Measurements from ENCODE around the gene MASP1.

The MASP1 gene

DNA sequence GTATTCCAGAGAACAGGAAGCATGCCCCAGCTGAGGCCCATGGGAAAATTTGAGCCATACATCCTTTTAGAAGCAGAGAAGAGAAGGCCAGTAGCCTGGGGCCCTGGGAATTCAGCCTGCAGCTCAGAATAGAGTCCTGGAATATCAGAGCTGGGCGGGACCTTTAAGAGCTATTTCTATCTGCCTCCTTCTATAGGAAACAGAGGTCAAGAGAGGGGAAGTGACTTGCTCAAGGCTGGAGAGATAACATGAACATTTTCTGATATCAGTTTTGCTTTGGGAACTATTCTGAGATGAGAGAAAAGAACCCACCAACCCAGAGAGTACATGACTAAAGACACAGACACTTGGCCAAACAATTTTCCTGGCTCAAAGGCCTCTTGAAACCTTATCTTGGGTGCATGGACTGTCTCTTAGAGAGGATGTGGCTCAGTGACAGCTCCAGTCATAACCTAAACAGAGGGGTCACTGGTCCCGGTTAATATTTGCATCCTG, 26.0 kb downstream of the MASP1 start:
- Histone ChIP-seq H3K9me3 (ENCODE audit: control insufficient read depth, insufficient read depth, low read depth, low read length) (peaks cover 11% of the 10 kb centered on the region), H3K4me1 (ENCODE audit: control insufficient read depth, insufficient read depth, low read length) (peaks cover 16% of the 10 kb centered on the region), H3K27me3 (ENCODE audit: control insufficient read depth, insufficient read depth, low read length) (no peaks in the 10 kb centered on the region), H3K27ac (ENCODE audit: low read depth, low read length) (no peak overlapping the region), H3K9ac (ENCODE audit: low read length) (no peak overlapping the region), H3K36me3 (ENCODE audit: control insufficient read depth, insufficient read depth, low read length) (no peaks in the 10 kb centered on the region), H3K4me3 (ENCODE audit: low read depth, low read length) (no peak overlapping the region)

DNA sequence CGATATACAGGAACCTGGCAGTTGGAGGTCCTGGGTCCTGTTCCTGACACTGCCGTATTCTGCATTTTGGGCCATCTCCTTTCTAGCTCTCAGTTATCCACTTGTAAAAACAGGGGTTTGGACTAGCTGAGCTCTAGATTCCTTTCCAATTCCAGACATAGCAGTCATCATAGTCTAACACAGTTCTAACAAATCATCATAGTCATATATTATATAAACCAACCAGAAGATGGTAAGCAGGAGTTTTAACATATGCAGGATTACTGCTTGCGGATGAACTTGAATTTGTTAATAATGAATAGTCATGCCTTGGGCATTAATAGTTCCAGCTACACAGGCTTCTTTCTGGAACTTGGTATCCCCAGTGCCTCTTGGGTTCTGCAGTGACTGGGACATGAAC, 26.6 kb downstream of the MASP1 start:
- Histone ChIP-seq H3K4me1 (ENCODE audit: control insufficient read depth, insufficient read depth, low read length) (peaks cover 16% of the 10 kb centered on the region), H3K27ac (ENCODE audit: low read depth, low read length) (no peak overlapping the region), H3K4me3 (ENCODE audit: low read depth, low read length) (no peak overlapping the region), H3K9me3 (ENCODE audit: control insufficient read depth, insufficient read depth, low read depth, low read length) (peaks cover 10% of the 10 kb centered on the region), H3K36me3 (ENCODE audit: control insufficient read depth, insufficient read depth, low read length) (no peaks in the 10 kb centered on the region), H3K9ac (ENCODE audit: low read length) (no peak overlapping the region), H3K27me3 (ENCODE audit: control insufficient read depth, insufficient read depth, low read length) (no peaks in the 10 kb centered on the region)

DNA sequence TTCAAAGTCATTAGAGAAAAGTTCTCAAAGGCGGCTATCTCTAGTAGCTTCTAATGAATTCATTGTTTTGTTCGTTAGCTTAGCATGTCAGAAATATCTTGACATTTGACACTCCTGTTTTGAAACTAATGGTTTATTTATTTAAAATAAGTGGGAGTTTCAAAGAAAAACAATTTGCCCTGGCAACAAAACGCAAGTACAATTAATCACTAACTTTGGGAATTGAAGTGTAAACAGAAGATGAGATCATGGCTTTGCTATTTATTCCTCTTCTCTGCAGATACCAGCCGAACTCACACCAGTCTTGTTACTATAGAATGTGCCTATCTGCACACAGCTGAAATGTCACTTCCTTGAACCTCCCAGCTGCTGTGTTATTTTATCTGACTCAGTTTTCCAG, 27.5 kb downstream of the MASP1 start:
- Histone ChIP-seq H3K27ac (ENCODE audit: low read depth, low read length) (no peak overlapping the region), H3K36me3 (ENCODE audit: control insufficient read depth, insufficient read depth, low read length) (no peaks in the 10 kb centered on the region), H3K27me3 (ENCODE audit: control insufficient read depth, insufficient read depth, low read length) (no peaks in the 10 kb centered on the region), H3K4me3 (ENCODE audit: low read depth, low read length) (no peak overlapping the region), H3K9ac (ENCODE audit: low read length) (no peak overlapping the region), H3K4me1 (ENCODE audit: control insufficient read depth, insufficient read depth, low read length) (peaks cover 16% of the 10 kb centered on the region), H3K9me3 (ENCODE audit: control insufficient read depth, insufficient read depth, low read depth, low read length) (peaks cover 1% of the 10 kb centered on the region; the same call in 1 of the 2 replicates)

DNA sequence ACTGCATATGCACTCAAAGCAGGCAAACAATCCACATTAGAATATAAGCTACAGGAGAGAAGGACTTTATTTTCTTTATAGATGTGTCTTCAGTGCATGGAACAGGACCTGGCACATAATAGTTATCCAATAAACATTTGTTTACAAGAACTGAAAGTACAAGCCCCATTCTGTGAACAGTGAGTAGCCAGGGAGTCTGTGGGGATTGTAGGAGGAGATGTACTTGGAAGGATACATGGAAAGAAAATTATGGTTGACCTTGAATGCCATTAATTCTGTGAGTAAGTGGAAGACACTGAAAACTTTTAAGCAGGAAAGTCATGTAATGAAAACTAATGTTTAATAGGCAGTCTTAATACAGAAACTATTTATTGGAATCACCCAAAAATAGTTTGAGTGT, 28.3 kb downstream of the MASP1 start:
- Histone ChIP-seq H3K9me3 (ENCODE audit: control insufficient read depth, insufficient read depth, low read depth, low read length) (no peaks in the 10 kb centered on the region), H3K4me3 (ENCODE audit: low read depth, low read length) (no peak overlapping the region), H3K27ac (ENCODE audit: low read depth, low read length) (no peak overlapping the region), H3K27me3 (ENCODE audit: control insufficient read depth, insufficient read depth, low read length) (no peaks in the 10 kb centered on the region), H3K36me3 (ENCODE audit: control insufficient read depth, insufficient read depth, low read length) (no peaks in the 10 kb centered on the region), H3K4me1 (ENCODE audit: control insufficient read depth, insufficient read depth, low read length) (peaks cover 16% of the 10 kb centered on the region), H3K9ac (ENCODE audit: low read length) (no peak overlapping the region)

DNA sequence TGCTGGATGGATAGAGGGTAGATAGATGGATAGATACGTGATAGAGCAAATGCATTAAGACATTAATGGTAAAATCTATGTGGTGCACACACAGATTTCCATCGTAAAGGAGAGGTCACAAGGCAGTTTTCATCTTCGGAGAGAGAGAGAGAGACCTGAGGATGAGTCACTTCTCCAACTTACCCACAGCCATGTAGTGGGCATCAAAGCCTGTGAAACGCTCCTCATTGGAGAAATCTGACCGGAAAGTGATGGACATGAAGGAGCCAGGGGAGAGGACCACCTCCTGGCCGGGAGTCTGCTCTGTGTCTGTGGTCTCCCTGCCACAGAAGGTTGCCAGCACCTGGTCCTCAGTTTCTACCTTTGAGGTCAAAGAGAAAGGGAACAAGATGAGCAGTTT, 29.2 kb downstream of the MASP1 start:
- H3K9me3 ChIP-seq (ENCODE audit: control insufficient read depth, insufficient read depth, low read depth, low read length): no peaks in the 10 kb centered on the region
- H3K27ac ChIP-seq (ENCODE audit: low read depth, low read length): no peak overlapping the region
- H3K4me3 ChIP-seq (ENCODE audit: low read depth, low read length): no peak overlapping the region
- no peaks in the 10 kb centered on the region for H3K36me3 ChIP-seq (ENCODE audit: control insufficient read depth, insufficient read depth, low read length)
- H3K9ac ChIP-seq (ENCODE audit: low read length): no peak overlapping the region
- H3K4me1 ChIP-seq (ENCODE audit: control insufficient read depth, insufficient read depth, low read length): peaks cover 16% of the 10 kb centered on the region
- no peaks in the 10 kb centered on the region for H3K27me3 ChIP-seq (ENCODE audit: control insufficient read depth, insufficient read depth, low read length)

DNA sequence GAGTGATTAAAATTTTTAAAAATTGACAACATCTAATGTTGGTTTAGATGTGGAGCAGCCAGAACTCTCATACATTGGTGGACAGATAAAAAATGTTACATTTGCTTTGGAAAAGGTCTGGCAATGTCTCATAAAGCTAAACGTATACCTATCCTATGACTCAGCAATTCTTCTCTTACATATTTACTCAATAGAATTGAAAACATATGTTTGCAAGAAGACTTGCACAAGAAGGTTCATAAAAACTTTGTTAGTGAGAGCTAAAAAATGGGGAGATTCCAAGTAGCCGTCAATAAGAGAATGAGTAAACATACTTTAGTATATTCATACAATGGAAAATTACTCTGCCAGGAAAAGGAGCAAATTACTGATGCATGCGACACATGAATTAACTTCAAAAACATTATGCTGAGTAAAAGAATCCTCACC, 30.0 kb downstream of the MASP1 start:
- H3K4me3 ChIP-seq (ENCODE audit: low read depth, low read length): no peak overlapping the region
- H3K9ac ChIP-seq (ENCODE audit: low read length): no peak overlapping the region
- no peaks in the 10 kb centered on the region for H3K9me3 ChIP-seq (ENCODE audit: control insufficient read depth, insufficient read depth, low read depth, low read length)
- peaks cover 16% of the 10 kb centered on the region for H3K4me1 ChIP-seq (ENCODE audit: control insufficient read depth, insufficient read depth, low read length)
- no peaks in the 10 kb centered on the region for H3K36me3 ChIP-seq (ENCODE audit: control insufficient read depth, insufficient read depth, low read length)
- H3K27ac ChIP-seq (ENCODE audit: low read depth, low read length): no peak overlapping the region
- no peaks in the 10 kb centered on the region for H3K27me3 ChIP-seq (ENCODE audit: control insufficient read depth, insufficient read depth, low read length)

DNA sequence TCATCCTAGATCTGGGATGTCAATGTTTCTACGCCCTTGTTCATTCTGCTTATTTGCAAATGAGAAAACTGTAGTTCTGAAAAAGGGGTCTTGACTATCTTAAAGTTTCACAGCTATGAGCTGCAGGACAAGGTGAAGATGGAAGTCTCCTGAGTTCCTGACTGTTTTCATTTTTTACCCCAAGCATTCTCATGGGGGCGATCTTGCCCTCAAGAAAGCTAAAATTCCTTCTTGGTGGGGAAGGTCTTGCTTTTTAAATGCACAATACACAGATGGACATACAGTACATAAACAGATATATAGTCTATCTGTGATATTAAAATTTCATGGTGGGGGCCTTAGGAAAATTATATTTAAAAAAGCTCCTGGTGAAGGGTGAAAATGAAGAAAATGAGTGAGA, 32.4 kb downstream of the MASP1 start:
- Histone ChIP-seq H3K36me3 (ENCODE audit: control insufficient read depth, insufficient read depth, low read length) (no peaks in the 10 kb centered on the region), H3K27me3 (ENCODE audit: control insufficient read depth, insufficient read depth, low read length) (no peaks in the 10 kb centered on the region), H3K4me1 (ENCODE audit: control insufficient read depth, insufficient read depth, low read length) (peaks cover 8% of the 10 kb centered on the region), H3K9ac (ENCODE audit: low read length) (no peak overlapping the region), H3K9me3 (ENCODE audit: control insufficient read depth, insufficient read depth, low read depth, low read length) (no peaks in the 10 kb centered on the region), H3K27ac (ENCODE audit: low read depth, low read length) (no peak overlapping the region), H3K4me3 (ENCODE audit: low read depth, low read length) (no peak overlapping the region)

DNA sequence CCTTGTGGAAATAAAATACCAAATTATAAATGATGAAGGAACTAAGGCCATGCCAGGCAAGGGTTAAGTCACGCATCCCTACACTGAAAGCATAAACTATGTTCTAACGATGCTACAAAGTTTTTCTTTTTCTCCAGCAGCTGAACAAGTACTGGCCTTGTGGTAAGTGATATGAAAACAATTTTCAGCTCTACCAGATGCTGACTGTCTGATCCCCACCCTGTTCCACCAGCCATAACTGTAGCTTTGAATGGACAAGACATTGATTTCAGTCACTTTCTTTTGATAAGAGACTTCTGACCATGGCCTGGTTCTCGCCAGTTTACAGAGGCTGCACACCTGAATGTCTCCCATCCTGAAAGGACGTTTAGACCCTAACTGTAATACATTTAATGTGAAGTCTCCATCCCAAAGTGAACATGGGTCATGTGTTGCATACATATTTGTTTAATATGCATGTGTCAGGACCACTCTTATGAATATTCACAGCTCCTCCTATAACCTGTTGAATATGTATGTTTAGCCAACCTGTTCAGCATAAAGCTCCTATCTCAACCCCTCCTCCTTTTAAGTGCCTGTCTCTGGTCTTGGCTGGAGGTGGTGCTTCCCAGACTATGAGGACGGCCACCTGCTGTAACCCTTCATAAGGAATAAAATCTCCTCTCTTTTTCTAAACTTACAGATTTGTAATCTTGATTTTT, 33.4 kb downstream of the MASP1 start:
- Histone ChIP-seq H3K27ac (ENCODE audit: low read depth, low read length) (no peak overlapping the region), H3K9ac (ENCODE audit: low read length) (no peak overlapping the region), H3K9me3 (ENCODE audit: control insufficient read depth, insufficient read depth, low read depth, low read length) (no peaks in the 10 kb centered on the region), H3K36me3 (ENCODE audit: control insufficient read depth, insufficient read depth, low read length) (no peaks in the 10 kb centered on the region), H3K27me3 (ENCODE audit: control insufficient read depth, insufficient read depth, low read length) (no peaks in the 10 kb centered on the region), H3K4me3 (ENCODE audit: low read depth, low read length) (no peak overlapping the region), H3K4me1 (ENCODE audit: control insufficient read depth, insufficient read depth, low read length) (no peaks in the 10 kb centered on the region)

DNA sequence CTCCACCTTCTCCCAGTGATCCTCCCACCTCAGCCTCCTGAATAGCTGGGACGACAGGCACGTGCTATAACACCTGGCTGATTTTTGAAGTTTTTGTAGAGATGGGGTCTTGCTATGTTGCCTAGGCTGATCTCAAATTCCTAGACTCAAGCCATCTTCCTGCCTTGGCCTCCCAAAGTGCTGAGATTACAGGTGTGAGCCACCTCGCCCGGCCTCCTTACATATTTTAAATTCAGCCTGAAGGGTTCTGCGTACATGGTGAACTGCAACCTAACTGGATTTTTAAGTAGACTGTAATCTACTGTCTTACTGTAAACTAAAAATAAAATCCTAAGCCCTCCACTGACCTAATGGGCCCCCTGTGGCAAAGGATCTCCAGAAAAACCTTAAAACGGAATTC, 34.1 kb downstream of the MASP1 start:
- Histone ChIP-seq H3K27ac (ENCODE audit: low read depth, low read length) (no peak overlapping the region), H3K9ac (ENCODE audit: low read length) (no peak overlapping the region), H3K4me3 (ENCODE audit: low read depth, low read length) (no peak overlapping the region), H3K9me3 (ENCODE audit: control insufficient read depth, insufficient read depth, low read depth, low read length) (no peaks in the 10 kb centered on the region), H3K4me1 (ENCODE audit: control insufficient read depth, insufficient read depth, low read length) (no peaks in the 10 kb centered on the region), H3K27me3 (ENCODE audit: control insufficient read depth, insufficient read depth, low read length) (no peaks in the 10 kb centered on the region), H3K36me3 (ENCODE audit: control insufficient read depth, insufficient read depth, low read length) (no peaks in the 10 kb centered on the region)

DNA sequence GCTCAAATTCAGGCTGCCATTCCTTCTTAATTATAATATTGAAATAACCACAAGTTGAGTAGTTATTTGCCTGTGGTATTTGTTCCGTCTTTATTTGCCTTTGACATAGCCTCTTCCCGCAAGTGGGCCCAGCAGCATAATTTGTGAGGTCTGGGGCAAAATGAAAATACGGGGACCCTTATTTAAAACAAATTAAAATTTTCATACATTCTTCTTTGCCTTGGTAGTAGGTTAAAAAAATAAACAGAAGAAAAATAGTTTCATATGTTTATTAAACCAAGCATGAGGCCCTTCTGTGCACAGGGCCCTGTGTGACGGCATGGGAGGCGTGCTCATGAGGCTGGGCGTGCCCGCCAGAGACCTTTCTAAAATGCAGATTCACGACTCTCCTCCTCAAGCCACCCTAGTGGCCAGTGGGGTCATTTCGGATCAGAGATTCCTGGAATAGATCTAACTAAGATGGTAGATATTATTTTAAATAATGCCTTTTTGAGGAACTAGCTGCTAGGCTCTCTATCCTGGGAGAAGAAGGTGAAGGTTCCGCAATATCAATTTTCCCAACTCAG, 35.4 kb downstream of the MASP1 start:
- Histone ChIP-seq H3K27me3 (ENCODE audit: control insufficient read depth, insufficient read depth, low read length) (no peaks in the 10 kb centered on the region), H3K9me3 (ENCODE audit: control insufficient read depth, insufficient read depth, low read depth, low read length) (no peaks in the 10 kb centered on the region), H3K4me1 (ENCODE audit: control insufficient read depth, insufficient read depth, low read length) (peaks cover 5% of the 10 kb centered on the region; the same call in 1 of the 2 replicates), H3K36me3 (ENCODE audit: control insufficient read depth, insufficient read depth, low read length) (no peaks in the 10 kb centered on the region), H3K4me3 (ENCODE audit: low read depth, low read length) (no peak overlapping the region), H3K27ac (ENCODE audit: low read depth, low read length) (no peak overlapping the region), H3K9ac (ENCODE audit: low read length) (no peak overlapping the region)

DNA sequence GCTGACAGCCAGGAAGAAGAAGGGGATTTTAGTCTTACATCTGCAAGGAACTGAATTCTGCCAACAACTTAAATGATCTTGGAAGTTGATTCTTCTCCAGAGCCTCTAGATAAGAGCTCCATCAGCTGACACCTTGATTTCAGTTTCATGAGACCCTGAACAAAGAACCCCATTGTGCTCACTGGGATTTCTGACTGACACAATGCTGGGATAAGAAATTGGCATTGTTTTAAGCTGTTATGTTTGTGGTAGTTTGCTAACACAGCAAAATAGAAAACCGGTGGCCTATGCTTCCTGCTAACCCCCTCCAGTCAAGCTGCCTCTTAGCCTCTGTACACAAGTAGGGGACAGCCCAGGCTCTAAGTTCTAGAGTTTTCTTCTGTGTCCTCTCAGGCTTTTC, 36.2 kb downstream of the MASP1 start:
- Histone ChIP-seq H3K36me3 (ENCODE audit: control insufficient read depth, insufficient read depth, low read length) (no peaks in the 10 kb centered on the region), H3K9ac (ENCODE audit: low read length) (no peak overlapping the region), H3K27ac (ENCODE audit: low read depth, low read length) (no peak overlapping the region), H3K9me3 (ENCODE audit: control insufficient read depth, insufficient read depth, low read depth, low read length) (no peaks in the 10 kb centered on the region), H3K27me3 (ENCODE audit: control insufficient read depth, insufficient read depth, low read length) (no peaks in the 10 kb centered on the region), H3K4me1 (ENCODE audit: control insufficient read depth, insufficient read depth, low read length) (peaks cover 9% of the 10 kb centered on the region), H3K4me3 (ENCODE audit: low read depth, low read length) (no peak overlapping the region)

Measured in HUES6 (cell line).